B cell (primary cell): ENCODE data around the gene USP28. TPM values are rescaled to one million over a fixed set of nuclear protein-coding genes. Genes with fewer than 3 reads are reported as not detected.

ENCODE experiments used
- ATAC-seq: fragments of 200-7000 bp; cut with Tn5 transposase; one replicate; pipeline ENCODE4 v1.10.0; 2021; ENCODE audit warnings: low read depth, mild to moderate bottlenecking, moderate number of reproducible peaks, moderate library complexity
- CTCF ChIA-PET: fragments of 350-600 bp; sonication (Branson Sonifier 250); formaldehyde crosslinking; loops from one replicate; lab custom pipeline; 2021; ENCODE audit warnings: antibody characterized with exemption, inconsistent platforms; lab: Charles Lee
- POLR2A ChIA-PET: fragments of 350-600 bp; sonication (Branson Sonifier 250); formaldehyde crosslinking; loops from one replicate; lab custom pipeline; 2021; ENCODE audit warnings: antibody characterized with exemption; lab: Charles Lee
- DNase-seq: peaks from one replicate; pipeline ENCODE4 v3.0.0; 2013
- H2AFZ ChIP-seq: 2 replicates; pipeline ENCODE4 v1.6.1; 2012; ENCODE audit warnings: mild to moderate bottlenecking, low read depth, low read length; ENCODE audit not compliant: insufficient read depth, poor library complexity, severe bottlenecking
- H3K27ac ChIP-seq, 2 donors: 1 replicate in 1 of 2; 2 replicates in 1 of 2; pipeline ENCODE4 v1.5.1; 2012 to 2013; ENCODE audit warnings: low read length in 2 of 2, mild to moderate bottlenecking in 2 of 2, moderate library complexity in 1 of 2
- H3K27me3 ChIP-seq, 4 experiments: fragments of 200-600 bp in 1 of 4; sonication (generic) in 1 of 4; replicated peaks in 1 of 4; 1 replicate in 2 of 4; 2 replicates in 2 of 4; pipeline versions ENCODE4 v1.6.1 to v1.7.0; 2013 to 2016; ENCODE audit warnings: low read length in 3 of 4, mild to moderate bottlenecking in 2 of 4, mixed read lengths in 1 of 4, moderate library complexity in 1 of 4; ENCODE audit not compliant: insufficient read depth in 4 of 4, control insufficient read depth in 3 of 4; ENCODE audit errors: control extremely low read depth in 1 of 4
- H3K36me3 ChIP-seq, 2 experiments: replicated peaks in 1 of 2; 1 replicate in 1 of 2; 2 replicates in 1 of 2; pipeline versions ENCODE4 v1.6.1 to v1.7.1; 2013; ENCODE audit warnings: low read length in 1 of 2; ENCODE audit not compliant: insufficient read depth in 2 of 2, control insufficient read depth in 1 of 2; ENCODE audit errors: control extremely low read depth in 1 of 2, extremely low read depth in 1 of 2
- H3K4me1 ChIP-seq, 2 donors: fragments of 200-600 bp in 1 of 2; sonication (generic) in 1 of 2; 1 replicate in 1 of 2; 2 replicates in 1 of 2; pipeline versions ENCODE4 v1.5.1 to v1.6.1; 2013 to 2017; ENCODE audit warnings: low read length in 2 of 2; ENCODE audit not compliant: control insufficient read depth in 2 of 2, insufficient read depth in 2 of 2
- H3K4me2 ChIP-seq: replicated peaks from 2 replicates; pipeline ENCODE3; 2012; ENCODE audit warnings: mild to moderate bottlenecking, low read depth, low read length; ENCODE audit not compliant: poor library complexity, severe bottlenecking
- H3K4me3 ChIP-seq, 5 experiments: fragments of 200-600 bp in 1 of 5; sonication (generic) in 1 of 5; 1 replicate in 3 of 5; 2 replicates in 2 of 5; pipeline versions ENCODE4 v1.5.1 to v1.7.0; 2011 to 2016; ENCODE audit warnings: low read length in 4 of 5, mild to moderate bottlenecking in 4 of 5, low read depth in 2 of 5, control low read depth in 1 of 5, moderate library complexity in 1 of 5; ENCODE audit not compliant: insufficient read depth in 1 of 5; ENCODE audit errors: control extremely low read depth in 1 of 5, extremely low read depth in 1 of 5
- H3K79me2 ChIP-seq: fragments of 200-600 bp; sonication (generic); one replicate; pipeline ENCODE4 v1.6.0; 2016; ENCODE audit warnings: low read length; ENCODE audit not compliant: control insufficient read depth, insufficient read depth
- H3K9ac ChIP-seq: fragments of 200-600 bp; sonication (generic); 2 replicates; pipeline ENCODE4 v1.6.1; 2017; ENCODE audit warnings: mild to moderate bottlenecking, low read length, moderate library complexity
- H3K9me3 ChIP-seq, 3 donors: one replicate each; pipeline versions ENCODE4 v1.6.1 to v1.7.1; 2013; ENCODE audit warnings: low read length in 2 of 3; ENCODE audit not compliant: control insufficient read depth in 2 of 3, insufficient read depth in 1 of 3; ENCODE audit errors: control extremely low read depth in 1 of 3
- H4K20me1 ChIP-seq: 2 replicates; pipeline ENCODE4 v1.6.0; 2012; ENCODE audit warnings: mild to moderate bottlenecking, low read length; ENCODE audit not compliant: insufficient read depth, control insufficient read depth, poor library complexity, severe bottlenecking
- H3K27ac Mint-ChIP-seq: one replicate; pipeline ENCODE4 v1.8.0; 2021; ENCODE audit warnings: mixed read lengths
- H3K27me3 Mint-ChIP-seq: one replicate; pipeline ENCODE4 v1.8.0; 2021; ENCODE audit warnings: mixed read lengths
- H3K4me1 Mint-ChIP-seq: one replicate; pipeline ENCODE4 v1.8.0; 2021; ENCODE audit warnings: mixed read lengths
- H3K4me3 Mint-ChIP-seq: one replicate; pipeline ENCODE4 v1.8.0; 2021; ENCODE audit warnings: mixed read lengths
- H3K9me3 Mint-ChIP-seq: one replicate; pipeline ENCODE4 v1.8.0; 2022; ENCODE audit warnings: mixed read lengths; ENCODE audit not compliant: insufficient read depth
- EZH2 ChIP-seq: IDR thresholded peaks from 2 replicates; pipeline ENCODE4 v1.6.1; 2012; ENCODE audit warnings: borderline replicate concordance, low read depth, mild to moderate bottlenecking, moderate library complexity, low read length; ENCODE audit not compliant: insufficient read depth, poor library complexity, severe bottlenecking
- whole genome bisulfite sequencing: methylation state at CpG from one replicate; pipeline ENCODE4 v1.1.5; 2013; ENCODE audit warnings: missing lambda C conversion rate; ENCODE audit not compliant: insufficient coverage; 5-methylcytosine and 5-hydroxymethylcytosine counted together
- intact Hi-C: fragments of 100-400 bp; cut with micrococcal nuclease; formaldehyde crosslinking; loops from one replicate; pipeline ENCODE4 v1.10.0; 2022
- polyA plus RNA-seq: library from polyadenylated mRNA; depleted of rRNA; stranded (reverse); fragments of >200 nt; gene quantifications from 2 replicates; pipeline ENCODE4 v1.2.3, GENCODE V29; 2012
- total RNA-seq, 2 donors: library from RNA; stranded (reverse); fragments of 120-200 nt in 1 of 2; gene quantifications; 1 replicate in 1 of 2; 2 replicates in 1 of 2; pipeline versions ENCODE4 v1.2.3 to v1.2.4, GENCODE V29; 2013 to 2022
- TF ChIP-seq, protein P1 (sequence below): fragments of 200-600 bp; IDR thresholded peaks from one replicate; pipeline ENCODE4 v1.8.0; 2022; ENCODE audit warnings: antibody characterized with exemption, mild to moderate bottlenecking

The USP28 gene
- total and polyA plus RNA-seq, 2 donors (not counting 1 experiment from before 2014, with no cell fraction given), result 78.0 to 104 TPM

- CTCF ChIA-PET, result interaction anchor here (1.1 to 1.4 kb wide), 4 partner anchors 22 to 433 kb away, joined by 3 read pairs; no protein-coding TSS in a partner anchor
- intact Hi-C loops, result loop anchor here (10.0 kb wide), 1 partner anchor 47 kb away; the partner anchor contains the start of gene USP28
- WGBS, result 100% methylated on average over 1 of the region's 1 CpG
- ATAC-seq (no peak), DNase-seq (no peak)
- Histone ChIP-seq H3K9me3 (peaks cover 0 to 1% (median 0%) of the 10 kb centered on the region in 3 donors), H3K27ac (no peak overlapping the region), H3K79me2 (peaks cover 3% of the 10 kb centered on the region), H2AFZ (no peak overlapping the region), H3K36me3 (peaks cover 17 to 53% of the 10 kb centered on the region in 2 experiments), H3K4me3 (no peak overlapping the region), H3K4me2 (no peak overlapping the region), H3K9ac (no peak overlapping the region), H4K20me1 (no peaks in the 10 kb centered on the region), H3K27me3 (no peaks in the 10 kb centered on the region), H3K4me1 (peaks cover 15 to 19% of the 10 kb centered on the region in 2 donors)
- Mint-ChIP-seq H3K27me3 (no peaks in the 10 kb centered on the region), H3K4me1 (peaks cover 21% of the 10 kb centered on the region), H3K9me3 (no peaks in the 10 kb centered on the region), H3K27ac (no peak overlapping the region), H3K4me3 (no peak overlapping the region)
- TF ChIP-seq, protein P1, sequence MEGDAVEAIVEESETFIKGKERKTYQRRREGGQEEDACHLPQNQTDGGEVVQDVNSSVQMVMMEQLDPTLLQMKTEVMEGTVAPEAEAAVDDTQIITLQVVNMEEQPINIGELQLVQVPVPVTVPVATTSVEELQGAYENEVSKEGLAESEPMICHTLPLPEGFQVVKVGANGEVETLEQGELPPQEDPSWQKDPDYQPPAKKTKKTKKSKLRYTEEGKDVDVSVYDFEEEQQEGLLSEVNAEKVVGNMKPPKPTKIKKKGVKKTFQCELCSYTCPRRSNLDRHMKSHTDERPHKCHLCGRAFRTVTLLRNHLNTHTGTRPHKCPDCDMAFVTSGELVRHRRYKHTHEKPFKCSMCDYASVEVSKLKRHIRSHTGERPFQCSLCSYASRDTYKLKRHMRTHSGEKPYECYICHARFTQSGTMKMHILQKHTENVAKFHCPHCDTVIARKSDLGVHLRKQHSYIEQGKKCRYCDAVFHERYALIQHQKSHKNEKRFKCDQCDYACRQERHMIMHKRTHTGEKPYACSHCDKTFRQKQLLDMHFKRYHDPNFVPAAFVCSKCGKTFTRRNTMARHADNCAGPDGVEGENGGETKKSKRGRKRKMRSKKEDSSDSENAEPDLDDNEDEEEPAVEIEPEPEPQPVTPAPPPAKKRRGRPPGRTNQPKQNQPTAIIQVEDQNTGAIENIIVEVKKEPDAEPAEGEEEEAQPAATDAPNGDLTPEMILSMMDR, result no peak
- no peak for TF ChIP-seq EZH2
- POLR2A ChIA-PET, result no interaction called here
Measured at GRCh38 chr11:113828191-113828590, 47.2 kb downstream of the USP28 start.

GRCh38 chr11:113827477-113827876 is 47.9 kb downstream of the USP28 start:
- H3K4me1 ChIP-seq, result peaks cover 15 to 19% of the 10 kb centered on the region in 2 donors
- H3K79me2 ChIP-seq, result peaks cover 3% of the 10 kb centered on the region
- no peak overlapping the region for H2AFZ ChIP-seq
- ATAC-seq (no peak), DNase-seq (no peak)
- ChIA-PET CTCF (interaction anchor here (1.0 to 1.4 kb wide), 5 partner anchors 11 to 434 kb away, joined by 3 read pairs; no protein-coding TSS in a partner anchor), POLR2A (interaction anchor here (0.7 kb wide), 1 partner anchor 10 kb away, joined by 3 read pairs; no protein-coding TSS in a partner anchor)
- Mint-ChIP-seq H3K27me3 (no peaks in the 10 kb centered on the region), H3K4me3 (no peak overlapping the region), H3K27ac (peak overlapping the region; percentile 38), H3K4me1 (peaks cover 18% of the 10 kb centered on the region), H3K9me3 (no peaks in the 10 kb centered on the region)
- no peak overlapping the region for H3K27ac ChIP-seq
- H3K27me3 ChIP-seq, result no peaks in the 10 kb centered on the region
- H4K20me1 ChIP-seq, result no peaks in the 10 kb centered on the region
- H3K36me3 ChIP-seq, result peaks cover 18 to 56% of the 10 kb centered on the region in 2 experiments
- H3K9me3 ChIP-seq, result peaks cover 0 to 1% (median 0%) of the 10 kb centered on the region in 3 donors
- H3K4me2 ChIP-seq, result no peak overlapping the region
- H3K9ac ChIP-seq, result no peak overlapping the region
- intact Hi-C loops, result loop anchor here (10.0 kb wide), 1 partner anchor 47 kb away; the partner anchor contains the start of gene USP28
- no peak overlapping the region for H3K4me3 ChIP-seq
- no CpG with 5 or more reads among the region's 3 CpGs for WGBS
- TF ChIP-seq, protein P1, result no peak
- TF ChIP-seq EZH2, result no peak
